COR-L47 (cell line): ENCODE measurements around the gene EAPP.
"Not testable (repeated sequence)": the region's sequence is repeated elsewhere in the genome, so short reads cannot be mapped to it uniquely, and the experiment has no call there.

Experiments
- DNase-seq: peaks from one replicate; lab custom pipeline; 2025; lab: John Stamatoyannopoulos, UW

The EAPP gene

DNA sequence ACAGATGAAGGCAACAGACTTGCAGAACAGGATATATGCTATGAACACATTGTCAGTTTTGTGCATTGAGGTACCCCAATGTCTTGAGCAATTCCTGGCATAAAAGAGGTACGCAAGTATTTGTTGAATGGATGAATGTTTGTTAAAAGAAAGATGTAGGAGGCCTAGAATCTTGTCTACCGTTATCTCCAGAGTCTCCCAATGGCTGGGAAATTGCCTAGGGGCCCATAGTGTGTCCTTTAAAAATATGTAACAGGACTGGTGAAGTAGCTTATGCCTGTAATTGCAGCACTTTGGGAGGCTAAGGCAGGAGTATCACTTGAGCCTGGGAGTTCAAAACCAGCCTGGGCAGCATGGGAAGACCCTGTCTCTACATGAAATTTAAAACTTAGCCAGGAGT lies 57.0 kb downstream of the EAPP start:
- no peak for DNase-seq

DNA sequence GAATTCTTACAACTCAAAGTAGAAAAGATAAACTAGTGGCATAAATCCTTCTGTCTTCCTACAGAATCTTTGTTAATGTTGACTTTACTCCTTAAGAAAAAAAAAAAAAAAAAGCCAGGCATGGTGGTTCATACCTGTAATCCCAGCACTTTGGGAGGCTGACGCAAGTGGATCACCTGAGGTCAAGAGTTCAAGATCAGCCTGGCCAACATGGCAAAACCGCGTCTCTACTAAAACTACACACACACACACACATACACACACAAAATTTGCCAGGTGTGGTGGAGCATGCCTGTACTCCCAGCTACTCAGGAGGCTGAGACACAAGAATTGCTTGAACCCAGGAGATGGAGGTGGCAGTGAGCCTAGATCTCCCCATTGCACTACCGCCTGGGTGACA lies 59.8 kb downstream of the EAPP start:
- no peak for DNase-seq

DNA sequence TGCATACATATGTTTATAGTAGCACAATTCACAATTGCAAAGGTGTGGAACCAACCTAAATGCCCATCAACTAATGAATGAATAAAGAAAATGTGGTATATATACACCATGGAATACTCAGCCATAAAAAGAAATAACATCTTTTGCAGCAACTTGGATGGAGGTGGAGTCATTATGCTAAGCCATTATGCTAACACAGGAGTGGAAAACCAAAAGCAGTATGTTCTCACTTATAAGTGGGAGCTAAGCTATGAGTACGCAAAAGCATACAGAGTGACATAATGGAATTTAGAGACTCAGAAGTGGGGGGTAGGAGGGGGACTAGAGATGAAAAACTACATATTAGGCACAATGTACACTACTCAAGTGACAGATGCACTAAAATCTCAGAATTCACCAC lies 61.2 kb downstream of the EAPP start:
- DNase-seq = no peak

DNA sequence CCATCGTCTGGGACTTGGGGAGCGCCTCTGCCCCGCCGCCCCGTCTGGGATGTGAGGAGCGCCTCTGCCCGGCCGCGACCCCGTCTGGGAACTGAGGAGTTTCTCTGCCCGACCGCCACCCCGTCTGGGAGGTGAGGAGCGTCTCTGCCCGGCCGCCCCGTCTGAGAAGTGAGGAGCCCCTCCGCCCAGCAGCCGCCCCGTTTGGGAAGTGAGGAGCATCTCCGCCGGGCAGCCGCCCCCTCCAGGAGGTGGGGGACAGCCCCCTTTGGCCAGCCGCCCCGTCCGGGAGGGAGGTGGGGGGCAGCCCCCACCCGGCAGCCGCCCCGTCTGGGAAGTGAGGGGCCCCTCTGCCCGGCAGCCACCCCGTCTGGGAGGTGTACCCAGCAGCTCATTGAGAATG lies 63.5 kb downstream of the EAPP start:
- DNase-seq = not testable (repeated sequence)

DNA sequence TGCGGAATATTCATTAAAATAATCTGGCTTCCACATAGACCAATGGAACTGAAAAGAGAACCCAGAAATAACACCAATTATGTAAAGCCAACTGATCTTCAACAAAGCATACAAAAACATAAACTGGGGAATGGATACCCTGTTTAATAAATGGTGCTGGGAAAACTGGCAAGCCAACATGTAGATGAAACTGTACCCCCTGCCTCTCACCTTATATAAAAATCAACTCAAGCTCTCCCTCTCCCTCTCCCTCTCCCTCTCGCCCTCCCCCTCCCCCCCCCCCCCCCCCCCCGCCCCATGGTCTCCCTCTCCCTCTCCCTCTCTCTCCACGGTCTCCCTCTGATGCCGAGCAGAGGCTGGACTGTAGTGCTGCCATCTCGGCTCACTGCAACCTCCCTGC lies 64.3 kb downstream of the EAPP start:
- DNase-seq = no peak

DNA sequence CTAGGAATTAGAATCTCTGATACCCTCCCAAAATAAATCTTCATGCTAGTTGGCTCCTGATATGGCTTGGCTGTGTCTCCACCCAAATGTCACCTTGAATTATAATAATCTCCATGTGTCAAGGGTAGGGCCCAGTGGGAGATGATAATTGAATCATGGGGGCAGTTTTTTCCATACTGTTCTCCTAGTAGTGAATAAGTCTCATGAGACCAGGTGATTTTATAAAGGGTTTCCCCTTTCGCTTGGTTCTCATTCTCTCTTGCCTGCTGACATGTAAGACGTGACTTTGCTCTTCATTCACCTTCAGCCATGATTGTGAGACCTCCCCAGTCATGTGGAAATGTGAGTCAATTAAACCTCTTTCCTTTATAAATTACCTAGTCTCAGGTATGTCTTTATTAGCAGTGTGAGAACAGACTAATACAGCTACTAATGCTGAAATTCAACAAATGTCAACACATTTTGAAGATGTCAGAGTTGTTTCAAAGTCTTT lies 65.3 kb downstream of the EAPP start:
- DNase-seq = no peak

DNA sequence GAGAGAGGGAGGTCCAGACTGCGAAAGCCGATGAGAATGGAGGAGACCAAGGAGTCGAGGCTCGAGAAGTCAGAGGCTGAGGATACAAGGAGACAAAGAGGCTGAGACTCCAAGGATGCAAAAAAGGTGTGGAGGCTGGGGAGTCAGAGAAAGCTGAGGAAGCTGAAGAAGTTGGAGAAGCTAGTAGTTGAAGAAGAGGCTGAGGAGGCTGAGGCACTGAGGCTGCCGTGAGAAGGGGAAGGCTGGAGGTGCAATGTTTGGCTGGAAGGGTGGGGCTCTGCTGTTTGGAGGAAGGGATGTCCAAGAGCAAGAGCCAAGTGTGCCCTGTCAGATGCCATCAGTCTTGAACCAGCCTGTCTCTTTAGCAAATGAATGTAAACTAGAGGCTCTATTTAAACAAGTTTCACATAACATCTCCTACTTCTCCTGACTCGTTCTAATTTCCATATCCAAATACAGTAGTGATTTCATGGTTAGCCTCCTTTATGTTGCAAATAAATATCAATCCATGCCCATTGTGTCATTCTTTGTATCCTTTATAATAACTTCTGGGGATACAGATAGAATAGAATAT lies 66.7 kb downstream of the EAPP start:
- DNase-seq = no peak

DNA sequence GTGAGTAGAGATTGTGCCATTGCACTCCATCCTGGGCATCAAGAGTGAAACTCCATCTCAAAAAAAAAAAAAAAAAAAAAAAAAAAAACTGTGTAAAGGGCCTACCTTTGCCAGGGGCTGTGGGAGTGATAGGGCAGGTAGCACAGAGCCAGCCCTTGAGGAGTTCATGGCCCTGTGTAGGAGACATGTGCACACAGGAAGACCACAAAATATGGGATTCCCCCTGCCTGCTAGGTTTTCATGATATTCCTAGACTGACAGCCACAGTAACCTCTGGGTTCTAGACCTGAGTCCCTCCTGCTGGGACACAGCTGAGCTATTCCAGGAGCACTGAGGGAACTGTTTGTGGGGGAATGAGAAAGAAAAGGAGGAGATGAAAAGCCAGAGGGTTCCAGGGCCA lies 69.2 kb downstream of the EAPP start:
- no peak for DNase-seq

DNA sequence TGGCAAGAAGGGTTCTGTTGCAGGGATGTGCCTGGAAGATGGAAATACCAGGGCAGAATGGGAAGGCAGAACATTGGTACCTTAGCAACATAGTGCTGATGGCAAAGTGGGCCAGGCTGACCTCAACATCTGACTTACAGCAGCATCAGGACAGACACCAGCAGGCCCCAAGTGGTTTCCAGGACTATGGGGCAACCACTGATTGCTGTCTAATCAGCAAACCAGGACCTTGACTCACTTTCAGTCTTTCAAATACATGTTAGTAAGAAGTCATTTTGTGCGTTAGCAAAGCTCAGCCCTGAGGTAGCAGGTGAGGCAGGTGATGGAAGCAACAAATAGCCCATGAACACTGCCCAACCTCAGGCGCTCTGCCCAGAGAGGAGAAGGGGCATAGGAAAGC lies 72.8 kb downstream of the EAPP start:
- no peak for DNase-seq
